ENCODE results near the gene RFLNA. TPM values are rescaled to one million over a fixed set of nuclear protein-coding genes. Genes with fewer than 3 reads are reported as not detected.

Gene RFLNA
- total RNA-seq, 6 experiments from 2014 or later = 0.12 to 0.31 TPM; not detected in 4

- Histone ChIP-seq H3K4me1 (no peaks in the 10 kb centered on the region), H3K27ac (no peak overlapping the region), H3K27me3 (no peaks in the 10 kb centered on the region), H3K9me3 (no peaks in the 10 kb centered on the region), H3K36me3 (no peaks in the 10 kb centered on the region), H3K4me3 (no peak overlapping the region)
- no peak for ATAC-seq
- WGBS (ENCODE audit: insufficient coverage, low coverage, low lambda C conversion rate, missing lambda C conversion rate) = 77% methylated on average over 6 of the region's 6 CpGs
- no peak for TF ChIP-seq CTCF (IDR thresholded peaks at IDR 0.05)
- TF ChIP-seq POLR2A (IDR thresholded peaks at IDR 0.05) = no peak
- intact Hi-C loops (cut with DNase I) = no loop called here
- DNase-seq = no peak
Measured at GRCh38 chr12:124252964-124253363, 41.9 kb upstream of the RFLNA start.

GRCh38 chr12:124254126-124254525, 40.8 kb upstream of the RFLNA start:
- Histone ChIP-seq H3K36me3 (no peaks in the 10 kb centered on the region), H3K4me1 (no peaks in the 10 kb centered on the region), H3K27ac (no peak overlapping the region), H3K4me3 (no peak overlapping the region), H3K9me3 (no peaks in the 10 kb centered on the region), H3K27me3 (no peaks in the 10 kb centered on the region)
- WGBS (ENCODE audit: insufficient coverage, low coverage, low lambda C conversion rate, missing lambda C conversion rate) = 69% methylated on average over 5 of the region's 10 CpGs
- no peak for TF ChIP-seq POLR2A (IDR thresholded peaks at IDR 0.05)
- TF ChIP-seq CTCF (IDR thresholded peaks at IDR 0.05) = no peak
- DNase-seq (no peak), ATAC-seq (peak in 1 of 4 donors; percentile 32)
- intact Hi-C loops (cut with DNase I) = no loop called here

DNA sequence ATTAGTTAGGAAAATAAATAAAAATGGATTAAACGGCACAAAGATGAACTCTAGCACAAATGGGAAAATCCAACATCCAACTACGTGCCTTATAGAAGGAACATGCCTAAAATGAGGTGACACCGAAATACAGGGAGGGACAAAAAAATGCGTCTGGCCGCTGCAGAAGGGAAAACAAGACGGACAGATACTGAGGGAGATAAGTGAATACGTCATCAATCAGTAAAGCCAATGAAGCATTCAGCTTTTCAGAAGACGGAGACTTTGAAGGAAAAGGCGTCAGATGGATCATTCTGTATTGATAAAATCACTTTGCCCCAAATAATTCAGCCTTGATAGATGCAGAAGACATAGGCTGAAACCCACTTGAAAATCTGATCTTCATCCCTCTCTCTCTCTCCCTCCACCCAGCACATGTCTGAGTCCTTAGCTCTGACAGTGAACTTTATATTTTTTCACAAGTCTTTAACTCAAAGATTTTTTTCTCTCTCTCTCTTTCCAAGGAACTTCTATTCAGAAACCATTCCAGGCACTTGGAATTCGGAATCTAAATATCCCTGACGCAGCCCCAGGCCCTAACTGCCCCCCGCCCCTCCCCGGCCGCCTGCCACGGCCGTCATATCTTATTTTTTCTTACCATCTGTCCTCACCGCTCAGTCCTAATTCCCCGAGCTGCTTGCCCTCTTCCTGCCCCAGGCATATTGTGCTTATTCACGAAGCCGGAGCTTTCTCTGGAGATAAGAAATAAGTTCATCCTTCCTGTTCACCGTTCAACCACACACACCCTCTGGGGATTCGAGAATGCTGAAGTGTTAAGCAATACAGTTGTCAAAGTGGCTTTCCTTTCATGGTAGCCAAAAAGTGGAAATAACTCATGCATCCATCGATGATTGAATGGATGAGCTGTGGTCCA, 35.5 kb upstream of the RFLNA start:
- no peaks in the 10 kb centered on the region for H3K9me3 ChIP-seq
- peak in 1 of 4 donors; percentile 16 for ATAC-seq
- no peak overlapping the region for H3K4me3 ChIP-seq
- H3K4me1 ChIP-seq = no peaks in the 10 kb centered on the region
- no peaks in the 10 kb centered on the region for H3K36me3 ChIP-seq
- H3K27ac ChIP-seq = no peak overlapping the region
- 21% methylated on average over 22 of the region's 23 CpGs for WGBS (ENCODE audit: insufficient coverage, low coverage, low lambda C conversion rate, missing lambda C conversion rate)
- no peaks in the 10 kb centered on the region for H3K27me3 ChIP-seq
- intact Hi-C loops (cut with DNase I) = no loop called here
- no peak for DNase-seq
- TF ChIP-seq CTCF (IDR thresholded peaks at IDR 0.05) (no peak), POLR2A (IDR thresholded peaks at IDR 0.05) (no peak)

- H3K27ac ChIP-seq = no peak overlapping the region
- H3K27me3 ChIP-seq = no peaks in the 10 kb centered on the region
- WGBS (ENCODE audit: insufficient coverage, low coverage, low lambda C conversion rate, missing lambda C conversion rate) = no CpG with 5 or more reads among the region's 12 CpGs
- TF ChIP-seq CTCF (IDR thresholded peaks at IDR 0.05) (no peak), POLR2A (IDR thresholded peaks at IDR 0.05) (no peak)
- no peaks in the 10 kb centered on the region for H3K9me3 ChIP-seq
- H3K36me3 ChIP-seq = no peaks in the 10 kb centered on the region
- intact Hi-C loops (cut with DNase I) = no loop called here
- no peaks in the 10 kb centered on the region for H3K4me1 ChIP-seq
- H3K4me3 ChIP-seq = no peak overlapping the region
- DNase-seq (no peak), ATAC-seq (peak in 1 of 4 donors; percentile 50)
Measured at GRCh38 chr12:124261885-124262284, 33.0 kb upstream of the RFLNA start.
